Iris pigment epithelial cell (primary cell): ENCODE measurements around the gene DDR2.
A peak's percentile ranks its signal among the peaks of the same experiment; 100 is the strongest.
"Not testable (repeated sequence)": the region's sequence is repeated elsewhere in the genome, so short reads cannot be mapped to it uniquely, and the experiment has no call there.

Experiments
- DNase-seq: peaks from one replicate; pipeline ENCODE4 v3.0.0-alpha.2; 2011; ENCODE audit warnings: low read depth

Gene DDR2

DNA sequence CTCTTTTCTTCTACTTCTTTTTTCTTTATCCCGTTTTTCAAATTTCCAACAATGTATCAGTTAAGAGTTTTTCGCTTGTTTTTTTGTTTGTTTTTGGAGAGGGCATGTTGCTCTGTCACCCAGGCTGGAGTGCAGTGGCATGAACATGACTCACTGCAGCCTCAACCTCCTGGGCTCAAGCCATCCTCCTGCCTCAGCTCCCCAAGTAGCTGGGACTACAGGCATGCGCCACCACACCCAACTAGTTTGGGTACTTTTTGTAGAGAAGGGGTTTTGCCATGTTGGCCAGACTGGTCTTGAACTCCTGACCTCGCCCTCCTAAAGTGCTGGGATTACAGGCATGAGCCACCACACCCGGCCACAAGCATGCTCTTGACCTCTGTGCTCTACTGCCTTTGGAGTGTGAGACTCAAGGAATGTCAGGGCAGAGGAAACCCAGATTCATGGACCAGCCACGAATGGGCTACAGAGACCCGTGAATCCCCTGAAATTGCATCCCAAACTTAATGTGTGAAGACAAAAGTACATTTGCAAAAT lies 93.1 kb downstream of the DDR2 start:
- DNase-seq, result no peak

DNA sequence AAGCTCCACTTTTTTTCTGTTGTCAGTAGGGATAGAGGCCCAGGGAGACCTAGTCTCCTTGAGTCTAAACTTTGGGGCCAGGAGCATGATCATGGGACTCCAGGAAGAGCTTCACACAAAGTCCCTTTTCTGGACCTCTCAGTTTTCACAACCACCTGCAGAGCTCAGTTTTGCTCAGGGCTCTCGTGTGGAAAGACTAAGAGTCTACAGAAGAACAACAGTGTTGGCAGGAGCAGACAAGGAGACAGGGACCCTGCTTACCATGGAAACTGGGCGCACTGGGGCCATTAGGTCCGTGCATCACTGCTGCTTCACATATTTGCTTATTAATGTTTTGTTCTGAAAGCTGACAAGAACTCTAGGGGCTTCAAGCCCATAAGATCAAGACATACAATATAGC lies 94.3 kb downstream of the DDR2 start:
- DNase-seq, result no peak

- not testable (repeated sequence) for DNase-seq
Observed at GRCh38 chr1:162727493-162727892, 95.2 kb downstream of the DDR2 start.

DNA sequence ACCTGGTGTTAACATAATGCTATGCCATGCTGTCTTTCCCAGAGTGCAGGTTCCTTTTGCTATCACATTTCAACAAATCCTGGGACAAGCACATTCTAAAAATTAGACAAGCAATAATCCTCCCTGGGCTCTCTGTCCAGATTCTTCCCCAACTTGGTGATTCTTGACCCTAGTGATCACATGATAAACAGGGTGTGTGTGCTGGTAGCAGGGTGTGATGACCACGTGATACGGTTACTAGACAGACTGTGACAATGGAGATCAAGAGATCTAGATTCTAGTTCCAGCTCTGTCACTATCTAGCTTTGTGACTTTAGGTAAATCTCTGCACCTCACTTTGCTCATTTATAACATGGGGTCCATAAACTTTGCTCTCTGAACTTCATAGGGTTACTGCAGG lies 96.3 kb downstream of the DDR2 start:
- DNase-seq, result no peak

- not testable (repeated sequence) for DNase-seq
Observed at GRCh38 chr1:162729195-162729774, 97.0 kb downstream of the DDR2 start.

DNA sequence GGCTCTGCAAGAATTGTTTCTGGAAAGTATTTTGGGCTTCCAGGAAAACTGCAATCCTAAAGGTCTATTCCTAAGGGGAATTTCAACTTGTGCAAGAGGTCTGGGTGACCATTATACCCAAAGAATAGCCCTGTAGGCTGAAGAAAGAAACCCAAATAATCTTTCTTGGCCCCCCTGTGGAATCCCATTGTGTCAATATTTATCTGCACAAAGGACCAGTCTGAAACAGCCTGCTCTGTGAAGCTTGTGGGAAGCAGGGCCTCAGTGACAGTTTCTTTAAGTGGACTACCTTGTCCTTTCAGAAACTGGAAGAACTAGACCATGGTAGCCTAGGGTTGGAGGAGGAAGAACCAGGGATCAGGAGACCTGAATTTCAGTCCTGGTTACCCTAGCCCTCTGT lies 99.8 kb downstream of the DDR2 start:
- no peak for DNase-seq

- DNase-seq, result no peak
Observed at GRCh38 chr1:162732566-162733335, 100.5 kb downstream of the DDR2 start.

DNA sequence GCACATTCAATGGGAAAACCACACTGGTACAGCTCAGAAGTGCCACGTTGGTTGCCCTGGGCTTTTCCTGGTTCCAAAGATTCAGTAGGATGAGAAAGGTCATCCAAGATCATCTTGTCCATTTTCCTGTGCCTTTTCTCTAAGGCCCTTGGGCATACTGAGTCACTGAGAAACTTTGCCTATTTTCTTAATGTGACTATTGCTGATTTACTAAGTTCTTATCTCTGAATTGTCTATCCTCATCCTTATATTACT lies 101.0 kb downstream of the DDR2 start:
- no peak for DNase-seq

GRCh38 chr1:162734047-162734446 lies 101.8 kb downstream of the DDR2 start:
- DNase-seq, result no peak

DNA sequence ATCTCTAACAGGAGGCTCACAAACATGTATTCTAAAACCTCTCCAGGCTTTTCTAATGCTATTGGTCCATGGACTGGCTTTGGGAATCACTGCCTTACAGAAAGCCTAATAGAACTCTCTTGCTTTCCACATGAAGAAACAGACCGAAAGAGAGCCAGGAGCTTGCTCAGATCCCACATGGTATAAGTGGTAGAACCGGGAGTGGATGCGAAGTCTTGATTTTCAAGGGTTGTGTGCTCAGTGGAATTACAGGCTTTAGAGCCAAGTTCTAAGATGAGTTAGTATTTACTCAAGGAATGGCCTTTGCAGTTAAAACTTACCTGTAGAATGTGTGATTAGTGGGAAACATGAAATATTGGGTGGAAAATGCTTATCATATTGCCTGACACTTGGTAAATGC lies 103.9 kb downstream of the DDR2 start:
- no peak for DNase-seq

DNA sequence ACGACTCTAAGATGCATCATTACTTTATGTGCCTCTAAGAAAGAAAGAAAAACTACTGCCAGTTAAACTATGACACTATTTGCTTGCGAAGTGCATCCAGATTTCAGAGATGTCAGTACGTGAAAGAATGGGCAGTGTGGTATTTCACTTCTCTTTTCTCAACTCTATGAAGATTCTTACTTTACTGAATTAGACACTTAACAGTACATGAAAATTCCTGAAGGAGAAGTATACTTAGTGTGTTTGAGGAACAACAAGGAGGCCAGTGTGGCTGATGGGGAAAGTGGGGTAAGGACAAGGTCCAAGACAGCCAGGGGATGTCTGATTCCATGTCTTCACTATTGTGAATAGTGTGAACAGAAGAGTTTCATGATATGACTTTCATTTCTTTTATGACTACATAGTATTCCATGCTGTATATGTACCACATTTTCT lies 104.4 kb downstream of the DDR2 start:
- no peak for DNase-seq

GRCh38 chr1:162740755-162741154 lies 108.5 kb downstream of the DDR2 start:
- peak; percentile 14 for DNase-seq

- DNase-seq, result no peak
Observed at GRCh38 chr1:162741574-162741973, 109.3 kb downstream of the DDR2 start.

DNA sequence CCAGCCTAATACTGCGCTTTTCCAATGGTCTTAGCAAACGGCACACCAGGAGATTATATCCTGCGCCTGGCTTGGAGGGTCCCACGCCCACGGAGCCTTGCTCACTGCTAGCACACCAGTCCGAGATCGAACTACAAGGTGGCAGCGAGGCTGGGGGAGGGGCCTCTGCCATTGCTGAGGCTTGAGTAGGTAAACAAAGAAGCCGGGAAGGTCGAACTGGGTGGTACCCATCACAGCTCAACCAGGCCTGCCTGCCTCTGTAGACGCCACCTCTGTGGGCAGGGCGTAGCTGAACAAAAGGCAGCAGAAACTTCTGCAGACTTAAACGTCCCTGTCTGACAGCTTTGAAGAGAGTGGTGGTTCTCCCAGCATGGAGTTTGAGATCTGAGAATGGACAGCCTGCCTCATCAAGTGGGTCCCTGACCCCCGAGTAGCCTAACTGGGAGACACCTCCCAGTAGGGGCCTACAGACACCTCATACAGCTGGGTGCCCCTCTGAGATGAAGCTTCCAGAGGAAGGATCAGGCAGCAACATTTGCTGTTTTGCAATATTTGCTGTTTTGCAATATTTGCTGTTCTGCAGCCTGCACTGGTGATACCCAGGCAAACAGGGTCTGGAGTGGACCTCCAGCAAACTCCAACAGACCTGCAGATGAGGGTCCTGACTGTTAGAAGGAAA lies 114.1 kb downstream of the DDR2 start:
- not testable (repeated sequence) for DNase-seq

DNA sequence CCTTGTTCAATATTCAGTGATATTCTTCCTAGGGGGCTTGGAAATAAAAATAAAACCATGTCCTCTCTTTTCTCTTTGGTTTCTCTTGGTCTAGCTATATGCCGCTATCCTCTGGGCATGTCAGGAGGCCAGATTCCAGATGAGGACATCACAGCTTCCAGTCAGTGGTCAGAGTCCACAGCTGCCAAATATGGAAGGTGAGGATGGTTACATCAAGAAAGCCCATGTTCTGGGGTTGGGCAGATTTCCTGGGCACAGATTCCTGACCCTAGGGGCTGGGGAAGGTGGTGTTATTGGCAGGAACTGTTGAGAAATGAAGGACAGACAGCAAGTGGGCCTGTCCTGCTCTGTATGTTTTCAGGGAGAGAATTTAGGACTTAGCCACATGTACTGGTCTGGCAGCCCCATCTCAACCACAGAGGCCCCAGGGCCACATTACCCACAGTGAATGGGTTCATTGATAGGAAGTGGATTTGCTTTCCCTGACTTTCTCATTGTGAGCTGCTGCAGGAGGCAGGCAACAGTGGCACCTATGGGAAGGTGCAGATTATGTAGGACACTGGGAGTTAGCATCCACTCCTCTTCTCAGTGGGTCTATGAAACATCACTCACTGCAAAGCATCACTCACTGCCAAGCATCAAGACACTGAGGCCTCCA lies 120.9 kb downstream of the DDR2 start:
- DNase-seq, result no peak

- DNase-seq, result peak; percentile 42
Observed at GRCh38 chr1:162753998-162754585, 121.8 kb downstream of the DDR2 start.

GRCh38 chr1:162755306-162755705 lies 123.0 kb downstream of the DDR2 start:
- no peak for DNase-seq

- DNase-seq, result peak; percentile 56
Observed at GRCh38 chr1:162756523-162756922, 124.3 kb downstream of the DDR2 start.

DNA sequence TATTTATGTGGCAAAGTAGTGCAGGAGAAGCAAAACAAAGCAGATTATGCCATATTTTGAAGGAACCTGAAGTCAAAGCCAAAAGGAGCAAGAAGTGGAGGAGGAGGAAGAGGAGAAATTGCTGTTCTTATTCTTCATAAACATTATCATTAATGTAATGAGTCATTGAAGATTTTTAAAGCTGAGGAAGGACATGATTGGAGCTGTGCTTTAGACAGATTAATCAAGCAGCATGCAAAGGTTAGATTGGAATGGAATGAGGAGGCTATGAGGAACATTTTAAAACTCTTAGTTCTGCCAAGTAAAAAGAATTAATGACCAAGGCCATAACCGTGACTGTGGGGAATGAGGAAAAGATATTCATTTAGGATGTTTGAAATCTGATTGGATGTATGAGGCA lies 125.2 kb downstream of the DDR2 start:
- peak; percentile 45 for DNase-seq

- peak; percentile 25 for DNase-seq
Observed at GRCh38 chr1:162765788-162766187, 133.5 kb downstream of the DDR2 start.

DNA sequence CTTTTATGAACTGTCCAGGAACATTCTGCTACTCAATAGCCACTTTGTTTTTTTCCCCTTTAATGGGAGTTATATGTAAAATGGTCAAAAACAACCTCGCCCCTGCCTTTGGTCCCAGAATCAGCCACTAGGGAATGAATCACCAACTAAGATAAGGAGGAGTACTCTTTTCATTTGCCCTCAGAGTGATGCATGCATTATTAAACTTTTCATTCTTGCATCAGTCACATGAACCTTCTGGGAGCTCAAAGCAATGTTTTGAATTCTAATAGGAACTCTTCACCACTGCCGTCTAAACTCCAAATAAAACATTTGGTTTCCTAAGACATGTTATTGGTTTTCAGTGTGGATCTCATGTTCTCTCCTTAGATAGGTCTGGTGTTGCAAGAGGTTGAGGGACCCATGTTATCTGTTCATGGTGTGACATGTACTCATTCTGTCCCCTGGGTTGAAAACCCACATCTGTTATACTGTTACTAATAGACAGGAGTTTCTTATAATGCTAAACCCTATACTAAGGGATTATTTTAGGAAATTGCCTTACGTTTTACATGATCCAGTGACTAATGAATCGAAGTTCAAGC lies 140.4 kb downstream of the DDR2 start:
- DNase-seq, result peak; percentile 18

- DNase-seq, result no peak
Observed at GRCh38 chr1:162774007-162774406, 141.7 kb downstream of the DDR2 start.
